ENCODE data around the gene PLEKHG2.

PLEKHG2 gene

DNA sequence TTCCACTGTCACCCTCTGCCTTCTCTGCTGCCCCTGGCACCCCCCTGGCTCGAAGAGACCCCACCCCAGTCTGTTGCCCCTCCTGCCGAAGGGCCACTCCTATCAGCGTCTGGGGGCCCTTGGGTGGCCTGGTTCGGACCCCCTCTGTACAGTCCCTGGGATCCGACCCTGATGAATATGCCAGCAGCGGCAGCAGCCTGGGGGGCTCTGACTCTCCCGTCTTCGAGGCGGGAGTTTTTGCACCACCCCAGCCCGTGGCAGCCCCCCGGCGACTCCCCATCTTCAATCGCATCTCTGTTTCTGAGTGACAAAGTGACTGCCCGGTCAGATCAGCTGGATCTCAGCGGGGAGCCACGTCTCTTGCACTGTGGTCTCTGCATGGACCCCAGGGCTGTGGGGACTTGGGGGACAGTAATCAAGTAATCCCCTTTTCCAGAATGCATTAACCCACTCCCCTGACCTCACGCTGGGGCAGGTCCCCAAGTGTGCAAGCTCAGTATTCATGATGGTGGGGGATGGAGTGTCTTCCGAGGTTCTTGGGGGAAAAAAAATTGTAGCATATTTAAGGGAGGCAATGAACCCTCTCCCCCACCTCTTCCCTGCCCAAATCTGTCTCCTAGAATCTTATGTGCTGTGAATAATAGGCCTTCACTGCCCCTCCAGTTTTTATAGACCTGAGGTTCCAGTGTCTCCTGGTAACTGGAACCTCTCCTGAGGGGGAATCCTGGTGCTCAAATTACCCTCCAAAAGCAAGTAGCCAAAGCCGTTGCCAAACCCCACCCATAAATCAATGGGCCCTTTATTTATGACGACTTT is 3.9 kb upstream of the PLEKHG2 start:
- Histone ChIP-seq H3K4me3 (ENCODE audit: low read depth, low read length) (no peak overlapping the region), H3K36me3 (no peaks in the 10 kb centered on the region), H3K27me3 (ENCODE audit: insufficient read depth, low read depth, severe bottlenecking) (no peaks in the 10 kb centered on the region), H3K9me3 (ENCODE audit: severe bottlenecking) (no peaks in the 10 kb centered on the region), H3K27ac (no peak overlapping the region)
- TF ChIP-seq, protein P1, sequence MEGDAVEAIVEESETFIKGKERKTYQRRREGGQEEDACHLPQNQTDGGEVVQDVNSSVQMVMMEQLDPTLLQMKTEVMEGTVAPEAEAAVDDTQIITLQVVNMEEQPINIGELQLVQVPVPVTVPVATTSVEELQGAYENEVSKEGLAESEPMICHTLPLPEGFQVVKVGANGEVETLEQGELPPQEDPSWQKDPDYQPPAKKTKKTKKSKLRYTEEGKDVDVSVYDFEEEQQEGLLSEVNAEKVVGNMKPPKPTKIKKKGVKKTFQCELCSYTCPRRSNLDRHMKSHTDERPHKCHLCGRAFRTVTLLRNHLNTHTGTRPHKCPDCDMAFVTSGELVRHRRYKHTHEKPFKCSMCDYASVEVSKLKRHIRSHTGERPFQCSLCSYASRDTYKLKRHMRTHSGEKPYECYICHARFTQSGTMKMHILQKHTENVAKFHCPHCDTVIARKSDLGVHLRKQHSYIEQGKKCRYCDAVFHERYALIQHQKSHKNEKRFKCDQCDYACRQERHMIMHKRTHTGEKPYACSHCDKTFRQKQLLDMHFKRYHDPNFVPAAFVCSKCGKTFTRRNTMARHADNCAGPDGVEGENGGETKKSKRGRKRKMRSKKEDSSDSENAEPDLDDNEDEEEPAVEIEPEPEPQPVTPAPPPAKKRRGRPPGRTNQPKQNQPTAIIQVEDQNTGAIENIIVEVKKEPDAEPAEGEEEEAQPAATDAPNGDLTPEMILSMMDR (IDR thresholded peaks at IDR 0.05; ENCODE audit: low read depth, low read length), result no peak
- DNase-seq, result no peak

DNA sequence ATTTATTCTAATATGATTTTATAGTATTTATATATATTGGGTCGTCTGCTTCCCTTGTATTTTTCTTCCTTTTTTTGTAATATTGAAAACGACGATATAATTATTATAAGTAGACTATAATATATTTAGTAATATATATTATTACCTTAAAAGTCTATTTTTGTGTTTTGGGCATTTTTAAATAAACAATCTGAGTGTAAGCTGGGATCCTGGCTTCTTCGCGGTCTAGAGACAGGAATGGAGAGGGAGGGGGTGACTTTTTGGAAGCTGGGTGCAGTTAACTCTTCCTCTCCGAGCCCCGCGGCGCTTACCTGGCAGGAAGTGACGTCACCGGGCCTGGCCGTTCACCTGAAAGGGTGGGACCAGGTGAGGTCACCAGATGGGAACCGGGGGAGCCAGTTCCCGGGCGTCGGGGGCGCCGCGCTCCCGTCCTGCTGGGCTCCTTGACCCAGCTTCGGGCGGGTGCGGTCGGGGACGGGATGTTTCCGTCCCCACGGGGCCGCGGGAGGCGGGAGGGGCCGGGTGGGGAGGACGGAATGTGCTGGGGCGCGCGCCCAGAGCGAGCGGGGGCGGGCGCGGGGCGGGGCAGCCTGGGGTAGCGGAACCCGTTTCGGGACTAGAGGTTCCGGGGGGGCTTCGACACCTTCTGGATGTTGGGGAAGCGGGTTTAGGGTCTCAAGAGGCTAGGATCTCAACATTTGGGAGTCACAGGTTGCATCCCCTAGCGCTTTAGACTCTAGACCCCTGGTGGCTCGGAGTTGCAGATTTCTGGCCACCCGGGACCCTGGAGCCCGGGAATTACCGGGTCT is 3.1 kb upstream of the PLEKHG2 start:
- H3K27ac ChIP-seq, result peak overlapping the region; percentile 36
- DNase-seq, result peak; percentile 81
- TF ChIP-seq, protein P1 (IDR thresholded peaks at IDR 0.05; ENCODE audit: low read depth, low read length), result no peak
- H3K4me3 ChIP-seq (ENCODE audit: low read depth, low read length), result peak overlapping the region; percentile 84
- H3K9me3 ChIP-seq (ENCODE audit: severe bottlenecking), result no peaks in the 10 kb centered on the region
- H3K27me3 ChIP-seq (ENCODE audit: insufficient read depth, low read depth, severe bottlenecking), result no peaks in the 10 kb centered on the region
- H3K36me3 ChIP-seq, result no peaks in the 10 kb centered on the region

DNA sequence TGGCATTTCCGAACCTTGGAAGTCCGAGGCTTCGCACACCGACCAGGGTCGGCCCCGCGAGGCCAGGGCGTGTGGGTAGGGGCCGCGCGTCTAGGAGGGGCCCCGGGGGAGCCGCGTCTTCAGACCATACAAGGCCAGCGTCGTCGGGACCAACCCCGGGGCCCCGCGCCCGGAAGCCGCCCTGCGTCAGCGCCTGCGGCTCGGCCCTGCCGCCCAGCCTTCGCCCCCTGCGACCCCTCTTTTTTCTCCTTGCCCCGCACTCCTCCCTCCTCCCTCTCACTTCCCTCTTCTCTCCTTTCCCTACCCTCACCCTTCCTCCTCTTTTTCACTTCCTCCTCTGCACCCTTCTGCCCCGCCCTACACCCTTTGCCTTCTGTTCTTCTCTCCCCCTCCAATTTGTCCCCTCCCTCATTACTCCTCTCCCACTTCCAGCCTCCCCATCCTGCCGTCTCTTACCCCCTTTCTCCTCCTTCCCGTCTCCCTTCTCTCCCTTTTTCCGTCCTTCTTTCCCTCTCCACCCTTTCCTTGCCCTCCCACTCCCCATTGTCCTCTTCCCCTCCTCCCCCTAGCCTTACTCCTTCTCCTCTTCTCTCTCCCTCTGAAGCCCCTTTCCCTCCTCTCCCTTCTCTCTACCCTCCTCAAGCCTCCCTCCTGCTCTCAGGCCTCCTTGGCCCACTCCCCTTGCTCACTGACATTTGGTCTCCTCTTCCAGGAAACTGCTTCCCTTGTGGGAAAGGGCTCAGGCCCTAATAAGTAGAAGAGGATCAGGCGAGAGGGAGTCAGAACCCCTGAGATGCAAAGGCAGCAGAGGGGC is 2.2 kb upstream of the PLEKHG2 start:
- TF ChIP-seq, protein P1 (IDR thresholded peaks at IDR 0.05; ENCODE audit: low read depth, low read length), result no peak
- Histone ChIP-seq H3K4me3 (ENCODE audit: low read depth, low read length) (peak overlapping the region; percentile 84), H3K9me3 (ENCODE audit: severe bottlenecking) (no peaks in the 10 kb centered on the region), H3K27ac (peak overlapping the region; percentile 36; the same call in 1 of the 2 replicates), H3K27me3 (ENCODE audit: insufficient read depth, low read depth, severe bottlenecking) (no peaks in the 10 kb centered on the region), H3K36me3 (peaks cover 4% of the 10 kb centered on the region)
- DNase-seq, result no peak

DNA sequence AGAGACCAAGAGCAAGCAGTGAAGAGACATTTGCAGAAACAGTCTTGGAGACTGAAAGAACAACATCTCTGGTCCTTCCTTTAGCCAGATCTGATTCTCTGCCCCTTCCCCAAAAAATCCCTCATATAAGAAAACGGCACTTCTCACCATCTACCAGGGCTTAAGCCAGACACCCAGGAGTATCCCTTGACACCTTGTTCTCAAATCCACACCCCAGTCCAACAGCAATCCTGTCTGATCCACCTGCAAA is 1.7 kb upstream of the PLEKHG2 start:
- H3K36me3 ChIP-seq, result peaks cover 7% of the 10 kb centered on the region
- TF ChIP-seq, protein P1 (IDR thresholded peaks at IDR 0.05; ENCODE audit: low read depth, low read length), result no peak
- no peak for DNase-seq
- H3K4me3 ChIP-seq (ENCODE audit: low read depth, low read length), result no peak overlapping the region
- H3K27me3 ChIP-seq (ENCODE audit: insufficient read depth, low read depth, severe bottlenecking), result no peaks in the 10 kb centered on the region
- H3K9me3 ChIP-seq (ENCODE audit: severe bottlenecking), result no peaks in the 10 kb centered on the region
- no peak overlapping the region for H3K27ac ChIP-seq

DNA sequence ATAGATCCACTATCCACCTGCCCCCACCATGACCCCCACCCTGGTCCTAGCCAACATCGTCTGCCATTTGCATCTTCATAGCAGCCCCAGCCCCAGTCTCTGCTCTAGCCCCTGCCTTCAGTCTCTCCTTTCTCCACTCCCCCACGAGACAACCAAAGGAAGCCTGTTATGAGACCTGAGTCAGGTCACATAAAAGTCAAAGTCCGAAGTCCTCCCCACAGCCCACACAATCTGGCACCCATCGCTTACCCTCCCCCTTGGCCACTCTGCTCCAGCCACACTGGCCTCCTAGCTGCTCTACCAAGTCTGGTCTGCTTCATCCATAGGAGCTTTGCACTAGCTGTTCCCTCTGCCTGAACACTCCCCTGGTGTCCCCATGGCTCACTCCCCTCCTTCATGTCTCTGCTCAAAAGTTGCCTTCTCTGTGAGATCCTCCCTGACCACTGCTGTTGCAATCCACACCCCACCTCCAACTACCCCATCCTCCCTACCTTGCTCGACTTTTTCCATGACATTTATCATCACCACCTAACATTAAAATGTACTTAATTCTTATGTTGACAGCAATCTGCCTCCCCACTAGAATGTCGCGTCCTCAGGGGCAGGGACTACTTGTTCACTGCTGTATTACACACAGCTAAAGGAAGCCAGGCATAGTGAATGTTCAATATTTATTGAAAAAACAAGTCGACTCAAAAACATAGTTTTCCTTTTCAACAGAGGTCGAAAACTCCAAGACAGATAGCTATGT is 1.2 kb upstream of the PLEKHG2 start:
- H3K27ac ChIP-seq, result no peak overlapping the region; the same call in 1 of the 2 replicates
- TF ChIP-seq, protein P1 (IDR thresholded peaks at IDR 0.05; ENCODE audit: low read depth, low read length), result no peak
- no peaks in the 10 kb centered on the region for H3K27me3 ChIP-seq (ENCODE audit: insufficient read depth, low read depth, severe bottlenecking)
- no peaks in the 10 kb centered on the region for H3K9me3 ChIP-seq (ENCODE audit: severe bottlenecking)
- peak overlapping the region; percentile 70 for H3K4me3 ChIP-seq (ENCODE audit: low read depth, low read length)
- DNase-seq, result no peak
- peaks cover 12% of the 10 kb centered on the region for H3K36me3 ChIP-seq
